ENCODE measurements around the gene MAGI2.

DNA sequence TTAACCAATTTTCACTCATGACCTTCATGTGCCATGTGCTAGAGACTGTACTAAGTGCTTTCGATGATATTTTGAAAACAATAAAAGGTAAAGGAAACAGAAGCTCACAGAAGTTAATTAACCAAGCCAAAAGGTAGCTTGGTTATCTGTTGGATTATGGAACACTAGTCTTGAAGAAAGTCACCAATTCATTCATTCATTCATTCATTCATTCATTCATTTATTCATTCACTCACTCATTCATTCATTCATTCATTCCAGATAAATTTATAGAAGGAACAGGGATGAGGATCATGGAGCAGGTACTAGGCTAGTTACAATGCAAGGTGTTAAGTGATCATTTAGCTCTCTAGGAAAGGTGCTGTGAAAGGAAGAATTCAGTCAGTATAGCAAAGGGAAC is 322.8 kb downstream of the MAGI2 start:
- TF ChIP-seq EZH2phosphoT487 (IDR thresholded peaks at IDR 0.05; ENCODE audit: insufficient read depth, low read depth): no peak
- TF ChIP-seq EZH2 (IDR thresholded peaks at IDR 0.05; ENCODE audit: insufficient read depth, poor library complexity, severe bottlenecking): no peak
